Mammary epithelial cell (primary cell): ENCODE measurements around the gene CCDC190.

ENCODE experiments used
- EZH2 ChIP-seq: IDR thresholded peaks from 2 replicates; pipeline ENCODE4 v1.6.1; 2012; ENCODE audit warnings: low read length, inconsistent platforms, borderline replicate concordance
- TF ChIP-seq, protein P1 (sequence below), 2 donors: IDR thresholded peaks in 1 of 2; conservative IDR thresholded peaks in 1 of 2; 2 replicates each; pipeline ENCODE4 v1.5.1; 2011 to 2012; ENCODE audit warnings: inconsistent platforms in 2 of 2, low read length in 2 of 2, mild to moderate bottlenecking in 2 of 2, control low read depth in 1 of 2, low read depth in 1 of 2; ENCODE audit not compliant: insufficient read depth in 1 of 2; ENCODE audit errors: extremely low read depth in 1 of 2

DNA sequence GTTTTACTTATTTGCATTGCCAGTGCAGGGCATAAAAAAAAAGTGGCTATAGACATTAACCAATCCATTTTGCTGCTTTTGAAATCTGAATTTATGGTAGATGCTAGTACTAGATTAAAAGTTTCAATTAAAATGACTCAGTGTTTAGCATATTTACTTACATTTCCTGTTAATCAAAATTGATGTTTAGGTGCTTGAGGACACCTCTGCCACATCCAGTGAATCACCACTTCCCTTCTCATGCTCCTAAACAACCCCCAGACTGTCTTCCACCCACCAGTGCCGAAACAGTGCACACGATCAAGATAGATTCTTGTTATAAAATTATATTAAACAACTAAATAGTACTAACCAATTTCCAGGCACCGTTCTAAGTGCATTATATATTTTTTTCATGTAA lies 37.7 kb downstream of the CCDC190 start:
- TF ChIP-seq, protein P1, sequence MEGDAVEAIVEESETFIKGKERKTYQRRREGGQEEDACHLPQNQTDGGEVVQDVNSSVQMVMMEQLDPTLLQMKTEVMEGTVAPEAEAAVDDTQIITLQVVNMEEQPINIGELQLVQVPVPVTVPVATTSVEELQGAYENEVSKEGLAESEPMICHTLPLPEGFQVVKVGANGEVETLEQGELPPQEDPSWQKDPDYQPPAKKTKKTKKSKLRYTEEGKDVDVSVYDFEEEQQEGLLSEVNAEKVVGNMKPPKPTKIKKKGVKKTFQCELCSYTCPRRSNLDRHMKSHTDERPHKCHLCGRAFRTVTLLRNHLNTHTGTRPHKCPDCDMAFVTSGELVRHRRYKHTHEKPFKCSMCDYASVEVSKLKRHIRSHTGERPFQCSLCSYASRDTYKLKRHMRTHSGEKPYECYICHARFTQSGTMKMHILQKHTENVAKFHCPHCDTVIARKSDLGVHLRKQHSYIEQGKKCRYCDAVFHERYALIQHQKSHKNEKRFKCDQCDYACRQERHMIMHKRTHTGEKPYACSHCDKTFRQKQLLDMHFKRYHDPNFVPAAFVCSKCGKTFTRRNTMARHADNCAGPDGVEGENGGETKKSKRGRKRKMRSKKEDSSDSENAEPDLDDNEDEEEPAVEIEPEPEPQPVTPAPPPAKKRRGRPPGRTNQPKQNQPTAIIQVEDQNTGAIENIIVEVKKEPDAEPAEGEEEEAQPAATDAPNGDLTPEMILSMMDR (conservative IDR thresholded peaks at IDR 0.05 in 1 of 2, IDR thresholded peaks at IDR 0.05 in 1 of 2; ENCODE audit: extremely low read depth in 1 of 2, insufficient read depth in 1 of 2, low read depth in 1 of 2, low read length in 2 of 2) = no peak
- TF ChIP-seq EZH2 = no peak
